Measurements from ENCODE around the gene MXD3. TPM values are rescaled to one million over a fixed set of nuclear protein-coding genes. Genes with fewer than 3 reads are reported as not detected.

Gene MXD3
- total RNA-seq, 4 donors from 2014 or later, result 0.90 to 7.8 (median 3.5) TPM

DNA sequence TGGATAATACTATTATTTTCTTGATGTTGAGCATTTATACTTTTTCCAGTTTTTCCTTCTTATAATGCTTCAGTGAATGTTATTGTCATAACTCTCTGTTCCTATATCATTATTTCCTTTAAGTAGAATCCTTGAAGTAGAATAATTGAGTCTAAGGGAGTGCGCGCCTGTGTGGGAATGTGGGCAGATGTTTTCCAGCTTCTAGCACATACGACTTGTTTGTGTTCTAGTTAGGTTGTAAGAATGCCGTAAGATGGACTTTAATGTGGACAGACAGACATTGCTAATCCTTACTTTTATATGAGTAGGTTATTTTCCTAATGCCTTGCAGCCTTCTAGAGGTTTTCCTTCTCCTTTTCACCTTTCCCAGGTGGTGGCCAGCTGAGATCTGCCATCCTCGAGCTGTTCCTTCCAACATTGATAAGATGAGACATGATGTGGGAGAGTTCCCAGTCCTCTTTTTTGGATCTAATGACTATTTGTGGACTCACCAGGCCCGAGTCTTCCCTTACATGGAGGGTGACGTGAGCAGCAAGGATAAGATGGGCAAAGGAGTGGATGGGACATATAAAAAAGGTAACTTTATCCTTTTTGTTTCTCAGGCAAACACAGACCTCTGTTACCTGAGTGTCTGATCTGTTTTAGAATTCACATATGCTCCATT is 42.3 kb downstream of the MXD3 start:
- TF ChIP-seq, protein P1, sequence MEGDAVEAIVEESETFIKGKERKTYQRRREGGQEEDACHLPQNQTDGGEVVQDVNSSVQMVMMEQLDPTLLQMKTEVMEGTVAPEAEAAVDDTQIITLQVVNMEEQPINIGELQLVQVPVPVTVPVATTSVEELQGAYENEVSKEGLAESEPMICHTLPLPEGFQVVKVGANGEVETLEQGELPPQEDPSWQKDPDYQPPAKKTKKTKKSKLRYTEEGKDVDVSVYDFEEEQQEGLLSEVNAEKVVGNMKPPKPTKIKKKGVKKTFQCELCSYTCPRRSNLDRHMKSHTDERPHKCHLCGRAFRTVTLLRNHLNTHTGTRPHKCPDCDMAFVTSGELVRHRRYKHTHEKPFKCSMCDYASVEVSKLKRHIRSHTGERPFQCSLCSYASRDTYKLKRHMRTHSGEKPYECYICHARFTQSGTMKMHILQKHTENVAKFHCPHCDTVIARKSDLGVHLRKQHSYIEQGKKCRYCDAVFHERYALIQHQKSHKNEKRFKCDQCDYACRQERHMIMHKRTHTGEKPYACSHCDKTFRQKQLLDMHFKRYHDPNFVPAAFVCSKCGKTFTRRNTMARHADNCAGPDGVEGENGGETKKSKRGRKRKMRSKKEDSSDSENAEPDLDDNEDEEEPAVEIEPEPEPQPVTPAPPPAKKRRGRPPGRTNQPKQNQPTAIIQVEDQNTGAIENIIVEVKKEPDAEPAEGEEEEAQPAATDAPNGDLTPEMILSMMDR (IDR thresholded peaks at IDR 0.05 in 4 of 5, conservative IDR thresholded peaks at IDR 0.05 in 1 of 5), result no peak
- no peak for TF ChIP-seq POLR2A (IDR thresholded peaks at IDR 0.05)
- Histone ChIP-seq H3K27ac (no peak overlapping the region), H3K4me3 (no peak overlapping the region), H3K27me3 (no peaks in the 10 kb centered on the region), H3K4me1 (no peaks in the 10 kb centered on the region), H3K36me3 (peaks cover 5 to 61% of the 10 kb centered on the region in 2 donors), H3K9me3 (no peaks in the 10 kb centered on the region)
- intact Hi-C loops (cut with DNase I; ENCODE audit: low total_unique reads), result no loop called here
- no peak for DNase-seq
- in situ Hi-C loops (cut with MboI; ENCODE audit: low sequenced_read_pairs in 4 of 4), result loop anchor here in 1 of 4 donors (25.0 kb wide), 1 partner anchor 157 kb away; no protein-coding TSS in a partner anchor
- ATAC-seq, result no peak

DNA sequence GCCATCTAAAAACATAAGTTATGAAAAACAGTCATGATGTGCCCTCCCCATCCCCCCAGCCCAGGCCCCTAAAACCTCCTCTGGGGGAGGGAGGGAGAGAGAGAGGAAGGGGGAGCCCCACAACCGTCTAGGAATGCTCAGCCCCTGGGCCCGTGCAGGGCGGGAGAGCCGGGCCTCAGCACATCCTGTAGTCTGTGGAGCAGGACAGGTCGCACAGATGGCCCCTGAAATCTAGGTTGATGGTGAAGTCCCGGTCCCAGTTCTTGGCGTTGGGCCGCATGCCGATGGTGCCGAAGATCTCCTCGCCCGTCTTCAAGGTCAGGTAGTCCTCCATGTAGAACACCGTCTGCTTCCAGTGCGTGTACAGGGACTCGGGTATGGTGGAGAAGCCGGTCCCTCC is 46.3 kb downstream of the MXD3 start:
- intact Hi-C loops (cut with DNase I; ENCODE audit: low total_unique reads) (no loop called here), in situ Hi-C loops (cut with MboI; ENCODE audit: low sequenced_read_pairs in 4 of 4) (loop anchor here in 1 of 4 donors (25.0 kb wide), 1 partner anchor 153 kb away; no protein-coding TSS in a partner anchor)
- DNase-seq, result no peak
- H3K27me3 ChIP-seq, result no peaks in the 10 kb centered on the region
- TF ChIP-seq, protein P1 (IDR thresholded peaks at IDR 0.05 in 4 of 5, conservative IDR thresholded peaks at IDR 0.05 in 1 of 5), result no peak
- no peak for TF ChIP-seq POLR2A (IDR thresholded peaks at IDR 0.05)
- peaks cover 0 to 2% of the 10 kb centered on the region in 2 donors for H3K4me1 ChIP-seq
- no peak for ATAC-seq
- no peak overlapping the region for H3K4me3 ChIP-seq
- H3K27ac ChIP-seq, result no peak overlapping the region
- H3K9me3 ChIP-seq, result no peaks in the 10 kb centered on the region
- peaks cover 5 to 49% of the 10 kb centered on the region in 2 donors for H3K36me3 ChIP-seq

DNA sequence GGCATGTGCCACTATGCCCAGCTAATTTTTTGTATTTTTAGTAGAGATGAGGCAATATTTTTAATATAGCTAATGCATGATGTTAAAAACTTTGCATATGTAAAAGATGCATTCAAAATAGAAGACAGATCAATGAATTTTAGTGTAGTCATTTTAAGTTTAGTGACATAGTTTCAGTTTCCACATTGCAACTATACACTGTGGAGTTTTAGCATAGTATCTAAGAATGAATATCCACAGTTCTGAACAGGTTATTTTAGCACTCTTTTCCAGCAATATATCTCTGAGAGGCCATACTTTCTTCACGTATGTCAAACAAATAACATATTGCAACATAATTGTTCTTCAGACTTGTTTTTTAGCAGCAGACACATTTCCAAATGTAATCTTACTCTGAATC is 47.5 kb downstream of the MXD3 start:
- Histone ChIP-seq H3K36me3 (peaks cover 0 to 50% of the 10 kb centered on the region in 2 donors), H3K4me3 (no peak overlapping the region)
- in situ Hi-C loops (cut with MboI; ENCODE audit: low sequenced_read_pairs in 4 of 4), result loop anchor here in 1 of 4 donors (25.0 kb wide), 1 partner anchor 152 kb away; no protein-coding TSS in a partner anchor

DNA sequence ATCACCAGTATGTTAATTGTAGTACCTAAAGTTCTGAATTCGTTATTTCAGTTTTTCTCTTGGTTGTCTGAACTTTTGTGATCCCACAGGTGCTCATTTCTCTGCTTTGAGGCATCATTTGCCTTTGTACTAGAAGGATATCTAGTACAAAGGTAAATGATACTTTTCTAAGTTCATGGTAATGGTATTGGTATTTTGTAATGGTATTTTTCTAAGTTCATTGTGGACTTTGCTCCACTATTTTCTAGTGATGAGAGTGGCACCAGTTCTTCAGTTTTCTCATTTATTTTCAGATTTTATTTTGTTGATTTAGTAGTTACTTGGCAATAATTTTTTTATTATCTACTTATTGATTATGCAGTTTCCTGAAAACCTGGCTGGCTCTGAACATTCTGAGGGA is 50.2 kb downstream of the MXD3 start:
- peaks cover 0 to 39% of the 10 kb centered on the region in 2 donors for H3K36me3 ChIP-seq

More for the DNA sequence above, 47.5 kb downstream of the MXD3 start:
- DNase-seq (no peak), ATAC-seq (no peak)
- no peak for TF ChIP-seq POLR2A (IDR thresholded peaks at IDR 0.05)
- TF ChIP-seq, protein P1 (IDR thresholded peaks at IDR 0.05 in 4 of 5, conservative IDR thresholded peaks at IDR 0.05 in 1 of 5), result no peak
- Histone ChIP-seq H3K4me1 (peaks cover 0 to 2% of the 10 kb centered on the region in 2 donors), H3K9me3 (no peaks in the 10 kb centered on the region), H3K27me3 (no peaks in the 10 kb centered on the region), H3K27ac (no peak overlapping the region)
- intact Hi-C loops (cut with DNase I; ENCODE audit: low total_unique reads), result no loop called here

More for the DNA sequence above, 50.2 kb downstream of the MXD3 start:
- H3K4me1 ChIP-seq, result peaks cover 5 to 12% of the 10 kb centered on the region in 2 donors
- H3K9me3 ChIP-seq, result no peaks in the 10 kb centered on the region
- no peak overlapping the region for H3K4me3 ChIP-seq
- in situ Hi-C loops (cut with MboI; ENCODE audit: low sequenced_read_pairs in 4 of 4) (loop anchor here in 1 of 4 donors (25.0 kb wide), 1 partner anchor 149 kb away; no protein-coding TSS in a partner anchor), intact Hi-C loops (cut with DNase I; ENCODE audit: low total_unique reads) (no loop called here)
- no peaks in the 10 kb centered on the region for H3K27me3 ChIP-seq
- ATAC-seq, result no peak
- no peak for DNase-seq
- TF ChIP-seq, protein P1 (IDR thresholded peaks at IDR 0.05 in 4 of 5, conservative IDR thresholded peaks at IDR 0.05 in 1 of 5), result no peak
- TF ChIP-seq POLR2A (IDR thresholded peaks at IDR 0.05), result no peak
- no peak overlapping the region for H3K27ac ChIP-seq

Measured in gastrocnemius medialis (tissue), 4 donors.